Spleen (tissue), 11 donors: ENCODE data around the gene NPHP3. TPM values are rescaled to one million over a fixed set of nuclear protein-coding genes. Genes with fewer than 3 reads are reported as not detected.

Experiments used
- DNase-seq: peaks from one replicate; pipeline ENCODE4 v3.0.0-alpha.2; 2020
- H3K27ac ChIP-seq, 8 donors: fragments of 200-600 bp; sonication (generic) in 7 of 8; 1 replicate in 4 of 8; 2 replicates in 4 of 8; pipeline versions ENCODE4 v1.5.0 to v1.8.0; 2016 to 2021; ENCODE audit warnings: inconsistent platforms in 4 of 8, mild to moderate bottlenecking in 4 of 8, moderate library complexity in 1 of 8
- H3K27me3 ChIP-seq, 7 donors: fragments of 200-600 bp; sonication (generic) in 6 of 7; replicated peaks in 1 of 7; 1 replicate in 4 of 7; 2 replicates in 3 of 7; pipeline versions ENCODE4 v1.5.0 to v1.8.0; 2016 to 2021; ENCODE audit warnings: inconsistent platforms in 3 of 7, mild to moderate bottlenecking in 1 of 7
- H3K36me3 ChIP-seq, 6 donors: fragments of 200-600 bp; sonication (generic) in 5 of 6; 1 replicate in 4 of 6; 2 replicates in 2 of 6; pipeline versions ENCODE4 v1.5.0 to v1.8.0; 2016 to 2021; ENCODE audit warnings: inconsistent platforms in 2 of 6
- H3K4me1 ChIP-seq, 6 donors: fragments of 200-600 bp; sonication (generic) in 5 of 6; 1 replicate in 3 of 6; 2 replicates in 3 of 6; pipeline versions ENCODE4 v1.5.0 to v1.8.0; 2016 to 2021; ENCODE audit warnings: inconsistent platforms in 3 of 6
- H3K4me3 ChIP-seq, 8 donors: fragments of 200-600 bp; sonication (generic) in 7 of 8; 1 replicate in 4 of 8; 2 replicates in 4 of 8; pipeline versions ENCODE4 v1.5.0 to v1.8.0; 2016 to 2021; ENCODE audit warnings: inconsistent platforms in 4 of 8, mild to moderate bottlenecking in 4 of 8, moderate library complexity in 2 of 8
- H3K9me3 ChIP-seq, 8 donors: fragments of 200-600 bp; sonication (generic) in 7 of 8; 1 replicate in 4 of 8; 2 replicates in 4 of 8; pipeline versions ENCODE4 v1.5.0 to v1.8.0; 2016 to 2021; ENCODE audit warnings: inconsistent platforms in 4 of 8
- CTCF ChIP-seq, 11 experiments: fragments of 200-600 bp in 7 of 11; fragments of 450-650 bp in 4 of 11; sonication (generic) in 4 of 11; IDR thresholded peaks in 8 of 11; conservative IDR thresholded peaks in 3 of 11; 1 replicate in 7 of 11; 2 replicates in 4 of 11; pipeline versions ENCODE4 v1.4.0 to v1.8.0; 2016 to 2021; ENCODE audit warnings: antibody characterized with exemption in 11 of 11, inconsistent platforms in 4 of 11, mild to moderate bottlenecking in 1 of 11
- POLR2A ChIP-seq, 3 donors: fragments of 450-650 bp; IDR thresholded peaks; one replicate each; pipeline ENCODE4 v1.5.1; 2017; ENCODE audit warnings: antibody characterized with exemption in 3 of 3, mild to moderate bottlenecking in 1 of 3
- POLR2AphosphoS5 ChIP-seq, 3 donors: sonication (generic); formaldehyde crosslinking; IDR thresholded peaks; one replicate each; pipeline ENCODE4 v1.5.1; 2017; ENCODE audit warnings: antibody characterized with exemption in 3 of 3
- WGBS, 5 donors: extraction: QIAGEN DNeasy Blood & Tissue Kit in 3 of 5; methylation state at CpG; one replicate each; pipeline versions ENCODE4 v1.1.5 to v1.1.7; 2013 to 2018; 5-methylcytosine and 5-hydroxymethylcytosine counted together
- intact Hi-C: fragments of 100-400 bp; cut with DNase I; formaldehyde crosslinking; loops from one replicate; pipeline ENCODE4 v1.15.0; 2023; ENCODE audit warnings: low total_unique reads
- polyA plus RNA-seq, 3 donors: library from polyadenylated mRNA; stranded (reverse); fragments of 200-250 nt; gene quantifications; one replicate each; pipeline ENCODE4 v1.2.1, GENCODE V29; 2013
- total RNA-seq, 7 donors: library from RNA; depleted of rRNA in 3 of 7; stranded (reverse); fragments of >200 nt in 3 of 7; fragmentation: NEBNext Ultra II Directional in 4 of 7; extraction: Animal tissue kit (Norgen Biotek cat#: 25700) in 4 of 7; gene quantifications; one replicate each; pipeline versions ENCODE4 v1.1.0 to v1.2.1, GENCODE V29; 2016 to 2021
- donor health status: healthy with polysubstance abuse.
- donor health status: DM: no; HTN: no; CAD: no; lungs with moderate emphysema.
- donor health status: DM: no; HTN: no; CAD: no.
- donor health status: Bipolar disorder and iron deficiency.
- donor health status: healthy.
- donor health status: DM: no; HTN: no; CAD: no.
- donor health status: DM: yes; HTN: yes; CAD: no.

Gene NPHP3
- total and polyA plus RNA-seq, 10 donors = 4.6 to 66.7 (median 30.9) TPM

DNA sequence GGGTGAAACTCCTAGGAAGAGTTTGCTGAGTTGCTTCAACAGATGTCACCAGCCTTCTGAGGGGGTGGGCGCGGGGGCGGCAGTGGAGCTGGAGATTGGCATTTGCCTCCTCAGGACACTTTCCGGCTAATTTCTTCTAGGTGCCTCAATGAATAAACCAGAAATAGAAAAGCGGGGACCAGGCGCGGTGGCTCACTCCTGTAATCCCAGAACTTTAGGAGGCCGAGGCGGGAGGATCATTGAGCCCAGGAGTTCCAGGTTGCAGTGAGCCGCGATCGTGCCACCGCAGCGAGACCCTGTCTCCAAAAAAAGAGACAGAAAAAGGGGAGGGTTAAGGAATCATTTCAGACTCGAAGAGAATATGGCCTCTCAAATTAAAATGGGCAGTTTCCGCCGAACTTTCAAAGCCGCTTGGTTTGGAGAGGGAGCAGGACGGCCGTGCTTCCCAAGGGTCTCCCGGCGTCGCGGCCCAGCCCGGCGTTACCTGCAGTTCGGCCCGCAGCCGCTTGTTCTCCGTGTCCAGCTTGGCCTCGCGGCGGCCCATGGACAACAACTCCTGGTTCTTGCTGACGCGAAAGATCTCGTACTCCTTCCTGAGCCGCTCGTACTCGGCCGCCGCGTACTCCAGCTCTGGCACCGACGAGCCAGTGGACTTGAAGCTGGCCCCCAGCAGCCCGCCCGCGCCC is 587 bp downstream of the NPHP3 start:
- H3K36me3 ChIP-seq = peaks cover 0 to 28% (median 6%) of the 10 kb centered on the region in 6 donors
- intact Hi-C loops = no loop called here
- 5 to 10% (median 7%) methylated on average over 34 to 47 of the region's 47 CpGs for WGBS, 5 donors
- DNase-seq = peak; percentile 89
- no peaks in the 10 kb centered on the region for H3K9me3 ChIP-seq
- peak overlapping the region; percentile 85 to 99 (median 94) for H3K27ac ChIP-seq
- no peak for TF ChIP-seq POLR2A (IDR thresholded peaks at IDR 0.05)
- TF ChIP-seq CTCF (IDR thresholded peaks at IDR 0.05 in 8 of 11, conservative IDR thresholded peaks at IDR 0.05 in 3 of 11) = peak in 7 of 11 experiments; percentile 28 to 64 (median 39)
- H3K4me1 ChIP-seq = peaks cover 13 to 60% (median 41%) of the 10 kb centered on the region in 6 donors
- H3K27me3 ChIP-seq = no peaks in the 10 kb centered on the region
- peak overlapping the region; percentile 59 to 98 (median 78) for H3K4me3 ChIP-seq

DNA sequence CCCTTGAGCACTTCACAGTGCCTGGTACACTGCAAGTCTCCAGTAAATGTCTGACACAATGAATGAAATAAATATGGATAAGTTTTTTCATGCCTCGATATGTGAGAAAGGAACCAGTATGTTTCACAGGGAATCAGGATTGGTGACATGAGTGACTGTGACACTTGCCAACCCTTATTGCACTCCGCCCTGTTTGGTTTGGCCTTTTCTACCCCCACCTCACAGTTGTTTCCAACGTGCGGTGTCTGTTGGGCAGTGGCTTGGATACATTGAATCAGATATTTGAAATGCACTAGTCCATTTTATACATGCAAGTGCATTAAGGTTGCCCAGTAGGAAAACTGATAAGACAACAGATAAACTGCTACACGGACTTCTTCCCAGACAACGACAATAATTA is 2.0 kb downstream of the NPHP3 start:
- no peaks in the 10 kb centered on the region for H3K27me3 ChIP-seq
- no peak overlapping the region for H3K27ac ChIP-seq
- peak overlapping the region in 6 of 8 donors; percentile 59 to 98 (median 78) for H3K4me3 ChIP-seq
- TF ChIP-seq POLR2AphosphoS5 (IDR thresholded peaks at IDR 0.05) (no peak), CTCF (IDR thresholded peaks at IDR 0.05 in 8 of 11, conservative IDR thresholded peaks at IDR 0.05 in 3 of 11) (no peak), POLR2A (IDR thresholded peaks at IDR 0.05) (no peak)
- no peaks in the 10 kb centered on the region for H3K9me3 ChIP-seq
- WGBS, 5 donors = 73 to 85% (median 79%) methylated on average over 6 of the region's 6 CpGs
- no peak for DNase-seq
- peaks cover 13 to 57% (median 39%) of the 10 kb centered on the region in 6 donors for H3K4me1 ChIP-seq
- intact Hi-C loops = no loop called here
- H3K36me3 ChIP-seq = peaks cover 0 to 42% (median 11%) of the 10 kb centered on the region in 6 donors

DNA sequence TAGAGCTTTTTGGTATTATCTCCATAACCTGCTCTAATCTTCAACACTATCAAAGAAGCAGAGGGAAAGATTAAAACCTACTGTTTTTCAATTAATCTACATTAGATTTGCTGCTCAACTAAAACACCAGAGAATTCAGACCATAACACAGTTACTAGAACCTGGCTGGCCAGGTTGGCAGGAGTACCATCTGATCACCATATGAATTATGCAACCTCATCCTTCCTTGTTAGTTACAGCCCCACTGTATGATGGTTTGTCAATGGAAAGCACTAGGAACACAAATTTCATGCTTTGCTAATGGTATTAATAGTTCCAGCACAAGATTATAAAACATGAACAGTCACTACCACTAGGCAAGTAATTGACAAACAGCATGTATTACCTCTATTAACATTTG is 5.8 kb downstream of the NPHP3 start:
- Histone ChIP-seq H3K27ac (no peak overlapping the region), H3K4me3 (no peak overlapping the region), H3K9me3 (no peaks in the 10 kb centered on the region), H3K36me3 (peaks cover 0 to 80% (median 22%) of the 10 kb centered on the region in 6 donors), H3K27me3 (no peaks in the 10 kb centered on the region), H3K4me1 (peaks cover 13 to 40% (median 29%) of the 10 kb centered on the region in 6 donors)
- intact Hi-C loops = no loop called here
- TF ChIP-seq CTCF (IDR thresholded peaks at IDR 0.05 in 8 of 11, conservative IDR thresholded peaks at IDR 0.05 in 3 of 11) (no peak), POLR2AphosphoS5 (IDR thresholded peaks at IDR 0.05) (no peak), POLR2A (IDR thresholded peaks at IDR 0.05) (no peak)
- no peak for DNase-seq

DNA sequence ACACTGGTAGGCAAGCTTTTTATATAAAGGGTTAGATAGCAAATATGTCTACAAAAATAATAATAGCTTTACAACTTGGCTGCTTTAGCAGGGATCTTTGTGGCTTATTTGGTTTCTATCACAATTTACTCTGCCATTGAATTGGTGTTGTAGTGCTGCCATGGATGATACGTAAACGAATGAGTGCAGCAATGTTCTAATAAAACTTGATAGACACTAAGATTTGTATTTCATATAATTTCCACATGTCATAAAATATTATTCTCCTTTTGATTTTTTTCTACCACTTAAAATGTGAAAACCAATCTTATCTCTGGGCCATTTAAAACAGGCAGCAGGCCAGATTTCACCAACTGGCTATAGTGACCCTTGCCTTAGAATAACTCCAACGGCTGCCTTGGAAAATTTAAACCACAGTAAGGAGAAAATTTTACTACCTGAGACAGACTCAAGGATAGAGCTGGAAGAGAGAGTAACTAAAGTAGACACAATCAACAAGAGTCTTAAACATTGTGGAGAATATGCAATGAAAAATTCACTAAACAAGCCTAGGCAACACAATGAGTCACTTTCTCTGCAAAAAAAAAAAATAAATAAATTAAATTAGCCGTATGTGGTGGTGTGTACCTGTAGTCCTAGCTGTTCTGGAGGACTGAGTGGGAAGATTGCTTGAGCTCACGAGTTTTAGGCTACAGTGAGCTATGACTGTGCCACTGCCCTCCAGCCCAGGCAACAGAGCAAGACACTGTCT is 8.1 kb downstream of the NPHP3 start:
- H3K36me3 ChIP-seq = peaks cover 0 to 98% (median 35%) of the 10 kb centered on the region in 6 donors
- 87 to 95% (median 92%) methylated on average over 5 of the region's 5 CpGs for WGBS, 5 donors
- DNase-seq = no peak
- no peak overlapping the region for H3K4me3 ChIP-seq
- no peaks in the 10 kb centered on the region for H3K9me3 ChIP-seq
- TF ChIP-seq CTCF (IDR thresholded peaks at IDR 0.05 in 8 of 11, conservative IDR thresholded peaks at IDR 0.05 in 3 of 11) (no peak), POLR2A (IDR thresholded peaks at IDR 0.05) (no peak), POLR2AphosphoS5 (IDR thresholded peaks at IDR 0.05) (no peak)
- peaks cover 0 to 18% (median 6%) of the 10 kb centered on the region in 6 donors for H3K4me1 ChIP-seq
- H3K27ac ChIP-seq = no peak overlapping the region
- intact Hi-C loops = no loop called here
- no peaks in the 10 kb centered on the region for H3K27me3 ChIP-seq
